M059J (cell line): ENCODE measurements around the gene SLC38A1. TPM values are rescaled to one million over a fixed set of nuclear protein-coding genes. Genes with fewer than 3 reads are reported as not detected.
A peak's percentile ranks its signal among the peaks of the same experiment; 100 is the strongest.
"Not testable (repeated sequence)": the region's sequence is repeated elsewhere in the genome, so short reads cannot be mapped to it uniquely, and the experiment has no call there.

ENCODE experiments used
- DNase-seq: peaks from one replicate; pipeline ENCODE4 v3.0.0-alpha.2; 2012; ENCODE audit warnings: low read depth
- total RNA-seq: library from RNA; depleted of rRNA; stranded (reverse); fragments of >200 nt; shearing (Covaris generic); gene quantifications from 2 replicates; pipeline ENCODE4 v1.2.3, GENCODE V29; 2014

Gene SLC38A1
- total RNA-seq, 1 experiment from 2014 or later = 49.7 TPM

DNA sequence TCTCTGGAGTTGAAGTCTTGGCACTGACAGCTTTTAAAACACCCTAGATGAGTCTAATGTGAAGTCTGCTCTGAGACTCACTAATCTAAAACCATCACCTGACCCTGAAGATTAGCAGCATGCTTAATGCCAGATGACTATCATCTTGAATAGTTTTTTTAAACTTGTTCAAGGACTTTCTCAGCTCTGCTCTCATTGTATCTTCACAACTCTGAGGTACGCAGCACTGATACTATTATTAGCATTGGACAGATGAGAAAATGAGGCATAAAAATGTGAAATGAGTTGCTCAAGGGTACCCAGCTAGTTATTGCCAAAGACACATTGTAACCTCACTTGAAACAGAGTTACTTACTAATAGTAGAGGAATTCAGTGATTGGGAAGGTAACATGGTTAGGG lies 4.8 kb downstream of the SLC38A1 start:
- no peak for DNase-seq

DNA sequence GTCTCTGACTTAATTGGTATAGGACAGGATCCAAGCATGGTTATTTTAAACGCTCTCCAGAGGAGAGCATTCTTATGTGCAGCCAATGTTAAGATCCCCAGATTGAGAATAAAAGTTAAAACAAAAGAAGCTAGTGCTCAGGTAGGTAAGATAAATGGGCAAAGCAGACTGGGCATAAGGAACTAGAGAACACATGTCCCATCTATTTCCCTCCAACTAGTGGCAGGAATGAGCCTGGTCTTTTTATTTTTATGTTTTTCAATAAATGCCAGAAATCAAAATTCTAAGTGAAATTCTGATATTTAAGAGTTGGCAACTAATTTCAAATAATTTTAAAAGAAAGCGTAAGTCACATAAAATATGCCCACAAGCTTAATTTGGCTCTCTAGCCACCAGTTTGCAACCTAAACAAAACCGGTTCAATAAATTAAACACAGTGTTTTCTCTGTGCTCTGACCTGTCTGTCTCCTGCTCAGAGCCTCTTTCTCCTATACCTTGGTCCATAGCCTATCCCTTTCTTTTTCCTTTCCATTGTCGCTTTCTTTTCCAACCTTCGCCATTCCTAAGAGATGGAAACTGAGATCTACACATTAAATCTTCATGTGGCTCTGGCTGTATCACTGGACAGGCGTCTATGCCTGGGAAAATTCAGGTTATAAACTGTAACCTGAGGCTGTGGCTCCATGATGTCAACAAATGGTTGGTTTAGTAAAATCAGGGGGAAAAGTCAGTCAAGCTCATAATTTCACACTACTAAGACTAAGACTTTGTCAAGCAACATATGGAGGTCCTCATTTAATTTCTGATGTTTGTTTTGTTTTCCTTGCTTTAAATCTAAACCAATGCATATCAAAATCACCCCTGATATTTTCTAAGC lies 5.5 kb downstream of the SLC38A1 start:
- DNase-seq = no peak

DNA sequence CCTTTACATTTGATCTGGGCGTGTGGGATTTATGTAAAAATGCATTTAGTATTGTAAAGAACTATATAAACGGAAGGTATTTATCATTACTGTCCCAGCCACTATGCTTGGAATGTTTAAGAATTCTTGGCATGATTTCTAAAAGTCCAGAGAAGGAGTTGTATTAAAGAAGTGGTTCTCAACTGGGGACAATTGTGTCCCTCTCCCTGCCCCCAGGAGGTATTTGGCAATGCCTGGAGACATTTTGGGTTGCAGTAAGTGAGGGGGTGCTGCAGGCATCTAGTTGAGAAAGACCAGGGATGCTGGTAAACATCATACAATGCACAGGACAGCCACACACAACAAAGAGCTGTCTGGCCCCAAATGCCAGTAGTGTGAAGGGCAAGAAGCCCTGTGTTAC lies 7.2 kb downstream of the SLC38A1 start:
- DNase-seq = no peak

DNA sequence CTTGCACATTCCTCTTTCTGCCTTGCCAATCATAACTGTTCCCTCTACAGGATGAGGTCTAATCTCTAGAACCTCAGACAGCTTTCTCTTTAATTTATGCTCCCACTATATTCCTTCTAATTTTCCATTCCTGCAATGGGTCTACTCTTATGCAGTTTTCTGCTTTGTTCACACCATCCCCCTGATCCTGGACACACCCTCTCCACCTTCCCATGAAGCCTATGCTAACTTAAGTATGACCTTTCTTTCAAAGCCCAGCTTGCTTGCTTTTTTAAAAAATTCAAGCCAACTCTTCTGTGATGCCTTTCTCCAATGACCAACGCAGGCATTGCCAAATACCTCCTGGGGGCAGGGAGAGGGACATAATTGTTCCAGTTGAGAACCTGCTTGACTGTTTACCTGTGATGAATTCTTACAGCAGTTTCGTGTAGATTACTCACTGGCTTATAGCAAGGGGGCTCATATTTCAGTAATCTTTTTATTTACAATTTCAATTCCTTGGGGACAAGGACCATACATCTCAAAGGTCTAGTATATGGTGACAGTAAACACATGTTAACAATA lies 7.8 kb downstream of the SLC38A1 start:
- DNase-seq = peak; percentile 41

DNA sequence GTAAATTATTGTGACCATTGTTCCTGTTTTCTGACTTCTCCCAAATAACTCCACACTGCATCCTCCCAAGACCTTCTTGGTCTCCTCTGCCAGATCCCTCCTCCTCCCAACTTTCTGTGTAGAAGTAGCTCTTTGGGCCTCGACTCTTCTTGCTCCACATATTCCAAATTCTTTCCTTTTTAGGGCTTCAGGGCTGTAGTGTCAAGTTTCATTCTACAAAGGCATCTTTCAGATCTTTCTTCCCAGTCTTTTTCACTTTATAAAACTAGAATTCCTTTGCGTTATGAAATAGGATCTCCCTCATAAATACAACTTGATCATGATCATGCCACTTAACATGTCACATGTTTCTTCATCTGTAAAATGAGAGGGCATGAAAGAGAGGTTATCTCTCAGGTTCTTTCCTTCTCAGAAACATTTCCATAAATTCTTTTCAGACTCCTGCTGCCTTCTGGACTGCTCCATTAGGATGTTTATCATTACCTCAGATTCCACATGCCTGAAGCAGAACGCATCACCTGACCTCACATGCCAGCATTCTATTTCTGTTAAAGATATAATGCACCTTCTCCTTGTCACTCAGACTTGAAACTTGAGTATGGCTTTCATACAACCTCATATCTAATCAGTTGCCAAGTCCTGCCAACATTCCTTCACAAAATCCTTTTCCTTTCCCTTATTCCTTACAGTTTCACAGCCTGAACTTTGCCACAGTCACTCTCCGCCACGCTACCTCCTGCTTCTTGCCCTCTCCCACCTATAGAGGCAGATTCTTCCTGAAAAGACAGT lies 8.5 kb downstream of the SLC38A1 start:
- DNase-seq = peak; percentile 71

DNA sequence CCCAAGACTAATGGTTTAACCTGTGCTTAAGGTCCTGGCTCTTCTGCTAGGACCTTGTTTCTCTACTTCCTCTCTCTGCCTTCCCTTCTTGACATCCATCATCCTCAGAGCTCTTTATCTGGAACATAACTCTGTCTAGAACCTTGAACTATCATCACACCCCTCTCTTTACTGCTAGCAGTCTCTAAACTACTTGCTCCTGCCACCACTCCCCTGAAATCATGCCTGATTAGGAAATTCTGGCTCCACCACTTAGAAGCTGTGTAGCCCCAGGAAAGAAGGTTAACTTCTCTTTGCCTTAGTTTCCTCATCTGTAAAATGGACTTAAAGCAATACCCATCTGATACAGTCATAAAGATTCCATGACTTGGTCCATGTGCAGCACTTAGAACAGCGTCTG lies 9.1 kb downstream of the SLC38A1 start:
- DNase-seq = no peak

DNA sequence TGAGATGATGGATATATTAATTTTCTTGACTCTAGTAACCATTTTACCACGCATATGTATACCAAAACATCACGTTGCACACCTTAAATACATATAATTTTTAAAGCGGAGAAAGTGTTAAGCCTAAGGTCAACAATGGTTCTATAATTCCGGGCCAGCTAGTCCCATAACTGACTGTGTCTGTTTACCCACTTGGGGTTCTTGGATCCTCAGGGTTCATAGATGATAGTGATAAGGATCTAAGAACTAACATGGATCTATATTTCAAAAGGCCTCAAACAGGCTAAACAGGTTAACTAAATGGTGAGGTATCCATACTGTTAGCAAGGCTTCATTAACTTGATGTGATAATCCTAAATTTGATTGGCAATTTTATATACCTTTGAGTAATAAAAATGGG lies 9.8 kb downstream of the SLC38A1 start:
- no peak for DNase-seq

DNA sequence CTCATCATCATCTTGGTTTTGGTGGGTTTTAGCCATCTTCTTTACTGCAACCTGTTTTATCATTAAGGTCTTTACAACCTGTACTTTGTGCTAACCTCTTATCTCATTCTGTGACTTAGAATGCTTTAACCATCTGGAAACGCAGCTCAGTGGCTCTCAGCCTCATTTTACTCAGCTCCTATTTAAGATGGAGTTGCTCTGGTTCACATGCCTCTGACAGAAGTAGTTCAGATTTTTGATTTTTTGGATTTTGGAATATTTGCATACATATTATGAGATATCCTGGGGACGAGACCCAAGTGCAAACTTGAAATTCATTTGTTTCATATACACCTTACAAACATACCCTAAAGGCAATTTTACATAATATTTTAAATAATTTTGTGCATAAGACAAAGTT lies 10.7 kb downstream of the SLC38A1 start:
- no peak for DNase-seq

DNA sequence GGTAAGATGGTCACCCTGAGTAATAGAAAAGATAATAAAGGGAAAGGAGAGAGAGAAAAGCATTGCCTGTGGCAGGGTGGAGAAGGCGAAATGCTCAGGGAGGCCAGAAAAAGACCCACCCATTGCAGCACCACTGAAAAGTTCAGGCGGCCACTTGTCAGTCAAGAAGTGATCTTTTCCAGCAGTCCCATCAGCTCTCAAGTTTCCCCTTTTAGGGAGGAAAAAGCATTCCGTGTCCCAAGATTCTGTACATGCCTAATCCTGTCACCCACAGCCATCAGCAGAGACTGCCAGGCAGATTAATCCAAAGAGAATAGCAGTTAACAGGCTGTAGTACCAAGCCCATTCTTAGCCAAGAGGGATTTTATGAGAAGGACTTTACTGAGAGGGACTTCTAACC lies 11.9 kb downstream of the SLC38A1 start:
- DNase-seq = no peak

DNA sequence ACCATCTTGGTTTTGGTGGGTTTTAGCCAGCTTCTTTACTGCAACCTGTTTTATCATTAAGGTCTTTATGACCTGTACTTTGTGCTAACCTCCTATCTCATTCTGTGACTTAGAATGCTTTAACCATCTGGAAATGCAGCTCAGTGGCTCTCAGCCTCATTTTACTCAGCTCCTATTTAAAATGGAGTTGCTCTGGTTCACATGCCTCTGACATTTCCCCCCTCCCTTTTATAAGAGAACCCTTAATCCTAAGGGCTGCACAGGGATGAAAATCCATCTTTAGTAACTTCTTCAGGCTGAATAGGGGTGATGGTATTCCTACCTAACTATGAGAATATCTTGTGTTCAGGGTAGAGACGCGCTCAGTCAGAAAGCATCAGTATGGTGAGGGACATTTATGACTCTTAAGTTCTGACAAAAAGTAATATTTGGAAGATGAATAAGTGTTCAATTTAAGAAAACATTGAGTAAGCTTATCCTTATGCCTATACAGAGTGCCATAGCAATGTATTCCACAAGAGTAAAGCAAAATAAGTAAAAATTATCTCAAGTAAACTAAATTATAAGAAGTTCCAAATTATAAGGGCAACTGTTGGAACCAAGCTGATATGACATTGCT lies 15.2 kb downstream of the SLC38A1 start:
- no peak for DNase-seq

DNA sequence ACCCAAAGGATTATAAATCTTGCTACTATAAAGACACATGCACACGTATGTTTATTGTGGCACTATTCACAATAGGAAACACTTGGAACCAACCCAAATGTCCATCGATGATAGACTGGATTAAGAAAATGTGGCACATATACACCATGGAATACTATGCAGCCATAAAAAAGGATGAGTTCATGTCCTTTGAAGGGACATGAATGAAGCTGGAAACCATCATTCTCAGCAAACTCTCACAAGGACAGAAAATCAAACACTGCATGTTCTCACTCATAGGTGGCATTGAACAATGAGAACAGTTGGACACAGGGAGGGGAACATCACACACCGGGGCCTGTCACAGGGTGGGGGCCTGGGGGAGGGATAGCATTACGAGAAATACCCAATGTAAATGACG lies 16.8 kb downstream of the SLC38A1 start:
- not testable (repeated sequence) for DNase-seq

DNA sequence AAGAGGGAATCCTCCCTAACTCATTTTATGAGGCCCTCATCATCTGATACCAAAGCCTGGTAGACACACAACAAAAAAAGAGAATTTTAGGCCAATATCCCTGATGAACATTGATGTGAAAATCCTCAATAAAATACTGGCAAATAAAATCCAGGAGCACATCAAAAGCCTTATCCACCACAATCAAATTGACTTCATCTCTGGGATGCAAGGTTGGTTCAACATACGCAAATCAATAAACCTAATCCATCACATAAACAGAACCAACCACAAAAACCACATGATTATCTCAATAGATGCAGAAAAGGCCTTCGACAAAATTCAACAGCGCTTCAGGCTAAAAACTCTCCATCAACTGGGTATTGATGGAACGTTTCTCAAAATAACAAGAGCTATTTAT lies 18.9 kb downstream of the SLC38A1 start:
- not testable (repeated sequence) for DNase-seq

DNA sequence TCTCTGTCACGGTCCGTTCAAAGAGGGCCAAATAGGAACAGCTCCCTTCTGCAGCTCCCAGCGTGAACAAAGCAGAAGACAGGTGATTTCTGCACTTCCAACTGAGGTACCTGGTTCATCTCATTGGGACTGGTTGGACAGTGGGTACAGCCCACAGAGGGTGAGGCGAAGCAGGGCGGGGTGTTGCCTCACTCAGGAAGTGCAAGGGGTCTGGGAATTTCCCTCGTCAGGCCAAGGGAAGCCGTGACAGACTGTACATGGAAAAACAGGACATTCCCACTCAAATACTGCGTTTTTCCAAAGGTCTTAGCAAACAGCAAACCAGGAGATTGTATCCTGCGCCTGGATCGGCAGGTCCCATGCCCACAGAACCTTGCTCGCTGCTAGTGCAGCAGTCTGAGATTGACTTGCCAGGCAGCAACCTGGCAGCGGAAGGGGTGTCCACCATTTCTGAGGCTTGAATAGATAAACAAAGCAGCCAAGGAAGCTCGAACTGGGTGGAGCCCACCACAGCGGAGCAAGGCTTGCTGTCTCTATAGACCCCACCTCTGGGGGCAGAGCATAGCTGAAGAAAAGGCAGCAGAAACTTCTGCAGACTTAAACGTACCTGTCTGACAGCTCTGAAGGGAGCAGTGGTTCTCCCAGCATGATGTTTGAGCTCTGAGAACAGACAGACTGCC lies 22.7 kb downstream of the SLC38A1 start:
- no peak for DNase-seq

DNA sequence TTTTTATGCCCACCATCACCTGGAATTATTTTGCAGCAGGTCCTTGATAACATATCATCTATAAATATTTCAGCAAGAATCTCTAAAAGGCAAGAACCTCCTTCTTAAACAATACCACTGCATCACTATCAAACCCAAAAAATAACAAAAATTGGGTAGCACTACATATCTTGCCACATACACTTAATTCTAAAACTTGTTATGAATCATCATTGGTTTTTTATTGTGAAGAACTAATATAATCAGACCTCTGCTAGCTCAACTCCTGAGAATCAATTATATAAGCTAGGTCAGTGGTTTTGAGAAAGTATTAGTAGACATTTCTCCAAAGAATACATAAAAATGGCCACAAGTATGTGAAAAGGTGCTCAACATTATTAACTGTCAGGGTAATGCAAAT lies 23.8 kb downstream of the SLC38A1 start:
- DNase-seq = no peak

DNA sequence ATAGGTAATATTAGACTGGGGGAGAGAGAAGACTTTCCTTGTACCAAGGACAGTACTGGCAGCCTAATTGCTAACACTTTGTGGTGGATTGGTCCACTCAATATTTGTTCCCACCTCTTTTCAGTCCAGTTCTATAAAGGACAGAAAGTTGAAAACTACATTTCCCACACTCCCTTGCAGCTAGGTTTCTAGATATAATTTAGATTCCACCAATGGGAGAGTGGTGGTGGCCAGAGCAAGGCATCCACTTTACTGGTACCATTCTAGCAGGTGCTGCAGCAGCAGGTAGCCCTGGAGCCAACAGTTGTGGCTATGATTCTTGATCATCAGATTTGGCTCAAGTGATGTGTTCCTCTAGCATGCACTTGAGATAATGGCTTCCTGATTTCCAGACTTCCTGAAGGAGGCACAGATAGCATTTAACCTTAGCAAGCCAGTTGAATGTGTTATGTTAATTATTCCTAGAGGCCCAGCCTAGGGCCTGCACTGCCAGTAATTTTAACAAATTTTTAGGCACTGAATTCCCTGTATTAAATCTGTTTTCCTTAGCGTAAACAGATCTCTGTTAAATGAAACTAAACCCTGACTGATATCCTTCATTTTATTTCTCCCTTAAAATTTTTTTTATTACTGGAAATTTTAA lies 24.4 kb downstream of the SLC38A1 start:
- DNase-seq = no peak

DNA sequence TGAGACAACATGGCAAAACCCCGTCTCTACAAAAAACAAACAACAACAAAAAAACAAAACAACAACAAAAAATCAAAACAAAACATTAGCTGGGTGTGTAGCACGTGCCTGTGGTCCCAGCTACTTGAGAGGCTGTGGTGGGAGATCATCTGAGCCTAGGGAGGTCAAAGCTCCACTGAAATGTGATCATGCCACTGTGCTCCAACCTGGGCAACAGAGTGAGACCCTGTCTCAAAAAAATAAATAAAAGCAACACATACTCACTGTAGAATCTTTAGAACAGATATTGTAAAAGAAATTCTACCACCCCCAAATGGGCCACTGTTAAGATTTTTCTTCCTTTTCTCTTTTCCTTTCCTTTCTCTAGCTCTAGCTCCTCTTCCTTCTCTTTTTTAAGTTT lies 26.3 kb downstream of the SLC38A1 start:
- DNase-seq = no peak

DNA sequence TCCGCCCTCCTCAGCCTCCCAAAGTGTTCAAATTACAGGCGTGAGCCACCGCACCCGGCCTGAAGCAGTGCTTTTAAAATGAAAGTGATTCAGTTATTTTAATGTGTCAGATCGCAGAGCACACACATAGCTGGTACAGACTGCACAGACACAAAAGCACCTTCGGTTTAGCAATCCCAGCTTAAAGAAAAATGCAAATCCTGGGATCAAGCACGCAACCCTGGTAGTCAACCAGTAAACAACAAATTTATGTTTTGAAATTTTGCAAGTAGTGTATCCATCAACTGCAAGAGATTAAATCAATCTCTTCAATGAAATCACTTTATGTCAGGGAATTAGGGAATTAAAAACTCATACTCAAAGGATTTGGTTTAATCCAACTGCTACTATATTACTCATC lies 28.4 kb downstream of the SLC38A1 start:
- DNase-seq = no peak

DNA sequence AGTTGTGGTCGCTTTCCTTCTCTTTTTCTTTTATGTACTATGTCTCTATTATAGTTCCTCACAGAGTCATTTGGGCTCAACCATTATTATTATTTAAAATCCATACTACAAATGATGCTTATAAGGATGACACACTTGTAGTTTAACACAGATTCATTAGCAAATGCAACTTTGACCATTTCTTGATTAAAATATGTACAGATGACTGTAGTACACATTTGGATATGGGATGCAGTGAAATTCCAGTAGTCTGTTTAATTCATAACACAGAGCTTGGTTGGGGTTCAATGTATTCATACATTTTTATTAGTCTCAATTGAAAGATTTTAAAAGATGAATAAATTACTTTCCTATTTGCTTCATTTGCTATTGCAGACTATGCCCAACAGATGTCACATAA lies 30.0 kb downstream of the SLC38A1 start:
- no peak for DNase-seq

DNA sequence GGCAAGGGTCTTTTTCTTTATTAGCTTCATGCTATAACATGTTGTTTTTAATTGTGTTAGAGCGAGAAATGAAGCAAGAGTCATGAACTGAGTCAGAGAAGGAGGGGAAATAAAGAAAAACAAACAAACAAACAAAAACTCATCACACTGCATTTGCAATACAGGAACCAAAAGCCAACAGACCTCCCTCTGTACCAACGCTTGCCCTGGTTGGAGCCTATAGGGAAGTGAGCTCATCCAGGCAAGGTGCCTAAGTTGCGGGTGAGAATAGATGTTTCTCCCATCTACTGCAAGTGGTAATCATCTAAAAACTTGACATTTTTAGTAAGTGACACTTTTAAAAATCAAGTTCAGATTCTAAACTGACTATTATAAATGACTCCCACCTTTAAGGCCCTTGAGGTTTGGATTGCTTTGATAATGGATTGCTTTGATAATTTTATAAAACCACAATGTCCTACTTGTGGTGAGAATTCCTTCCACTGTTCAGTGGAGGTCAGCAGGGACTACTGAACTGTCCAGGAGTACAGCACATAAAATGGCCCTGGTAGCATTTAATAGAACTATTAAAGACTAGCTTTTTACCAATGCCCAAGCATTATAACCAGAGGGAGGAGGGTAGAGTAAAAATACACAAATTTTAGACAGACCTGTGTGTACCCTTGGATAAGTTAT lies 31.3 kb downstream of the SLC38A1 start:
- DNase-seq = peak; percentile 65

DNA sequence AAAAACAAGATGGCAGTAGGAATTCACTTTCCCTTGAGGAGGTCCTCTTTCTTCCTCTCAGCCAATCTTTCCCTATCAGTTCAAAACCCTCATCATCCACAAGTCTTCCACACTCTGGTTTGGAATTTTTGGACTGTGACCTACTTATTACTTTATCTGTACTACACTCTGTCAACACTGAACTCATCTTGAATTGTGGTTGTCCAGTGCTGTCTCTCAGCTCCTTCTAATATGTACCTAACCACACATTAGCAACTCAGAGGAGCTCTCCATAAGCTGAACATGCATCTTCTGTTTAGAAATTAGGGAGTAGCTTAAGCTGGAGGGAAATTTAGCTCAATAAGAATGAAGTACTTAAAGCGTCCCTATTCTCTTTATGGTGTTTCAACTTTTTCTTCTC lies 34.8 kb downstream of the SLC38A1 start:
- no peak for DNase-seq

DNA sequence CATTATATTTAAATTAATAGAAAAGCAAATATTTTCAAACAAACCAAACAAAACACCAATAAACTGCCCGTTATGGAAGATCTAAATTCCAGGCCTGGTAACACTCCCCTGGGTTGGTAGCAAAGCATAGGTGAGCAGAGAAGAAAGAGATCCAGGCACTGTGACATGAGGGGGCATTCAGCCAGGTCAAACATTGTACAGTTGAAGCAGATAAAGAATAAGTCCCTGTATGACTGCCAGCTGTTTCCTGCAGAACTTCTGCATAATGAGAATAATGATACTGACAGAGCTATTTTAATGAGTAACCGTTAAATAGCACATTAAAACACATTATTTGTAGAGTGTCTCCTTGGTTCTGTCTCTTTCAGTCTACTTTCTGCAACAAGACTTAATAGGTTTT lies 35.4 kb downstream of the SLC38A1 start:
- no peak for DNase-seq
